Spleen (tissue), 7 donors: Measurements from ENCODE around the gene SENP3.

Source experiments
- POLR2A ChIP-seq, 3 donors: fragments of 450-650 bp; IDR thresholded peaks; one replicate each; pipeline ENCODE4 v1.5.1; 2017; ENCODE audit warnings: antibody characterized with exemption in 3 of 3, mild to moderate bottlenecking in 1 of 3
- POLR2AphosphoS5 ChIP-seq, 3 donors: sonication (generic); formaldehyde crosslinking; IDR thresholded peaks; one replicate each; pipeline ENCODE4 v1.5.1; 2017; ENCODE audit warnings: antibody characterized with exemption in 3 of 3
- TF ChIP-seq, protein P1 (sequence below), 11 experiments: fragments of 200-600 bp in 7 of 11; fragments of 450-650 bp in 4 of 11; sonication (generic) in 4 of 11; IDR thresholded peaks in 8 of 11; conservative IDR thresholded peaks in 3 of 11; 1 replicate in 7 of 11; 2 replicates in 4 of 11; pipeline versions ENCODE4 v1.4.0 to v1.8.0; 2016 to 2021; ENCODE audit warnings: antibody characterized with exemption in 11 of 11, inconsistent platforms in 4 of 11, mild to moderate bottlenecking in 1 of 11
- donor health status: DM: no; HTN: no; CAD: no; lungs with moderate emphysema.
- donor health status: DM: no; HTN: no; CAD: no.
- donor health status: DM: no; HTN: no; CAD: no.

DNA sequence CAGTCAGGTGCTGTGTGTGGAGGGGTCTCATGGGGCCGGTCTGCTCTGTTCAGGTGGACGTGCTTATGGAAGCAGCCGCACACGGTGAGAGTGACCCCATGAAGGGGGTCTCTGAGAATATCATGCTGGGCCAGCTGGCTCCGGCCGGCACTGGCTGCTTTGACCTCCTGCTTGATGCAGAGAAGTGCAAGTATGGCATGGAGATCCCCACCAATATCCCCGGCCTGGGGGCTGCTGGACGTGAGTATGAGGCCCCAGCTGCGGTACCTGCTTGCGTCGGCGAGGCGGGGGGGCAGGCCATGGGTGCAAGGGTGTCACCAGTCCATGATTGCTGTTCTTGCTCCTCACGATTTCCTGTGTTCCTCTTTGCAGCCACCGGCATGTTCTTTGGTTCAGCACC is 49.6 kb upstream of the SENP3 start:
- TF ChIP-seq, protein P1, sequence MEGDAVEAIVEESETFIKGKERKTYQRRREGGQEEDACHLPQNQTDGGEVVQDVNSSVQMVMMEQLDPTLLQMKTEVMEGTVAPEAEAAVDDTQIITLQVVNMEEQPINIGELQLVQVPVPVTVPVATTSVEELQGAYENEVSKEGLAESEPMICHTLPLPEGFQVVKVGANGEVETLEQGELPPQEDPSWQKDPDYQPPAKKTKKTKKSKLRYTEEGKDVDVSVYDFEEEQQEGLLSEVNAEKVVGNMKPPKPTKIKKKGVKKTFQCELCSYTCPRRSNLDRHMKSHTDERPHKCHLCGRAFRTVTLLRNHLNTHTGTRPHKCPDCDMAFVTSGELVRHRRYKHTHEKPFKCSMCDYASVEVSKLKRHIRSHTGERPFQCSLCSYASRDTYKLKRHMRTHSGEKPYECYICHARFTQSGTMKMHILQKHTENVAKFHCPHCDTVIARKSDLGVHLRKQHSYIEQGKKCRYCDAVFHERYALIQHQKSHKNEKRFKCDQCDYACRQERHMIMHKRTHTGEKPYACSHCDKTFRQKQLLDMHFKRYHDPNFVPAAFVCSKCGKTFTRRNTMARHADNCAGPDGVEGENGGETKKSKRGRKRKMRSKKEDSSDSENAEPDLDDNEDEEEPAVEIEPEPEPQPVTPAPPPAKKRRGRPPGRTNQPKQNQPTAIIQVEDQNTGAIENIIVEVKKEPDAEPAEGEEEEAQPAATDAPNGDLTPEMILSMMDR (IDR thresholded peaks at IDR 0.05 in 8 of 11, conservative IDR thresholded peaks at IDR 0.05 in 3 of 11), result no peak
- TF ChIP-seq POLR2A (IDR thresholded peaks at IDR 0.05) (no peak), POLR2AphosphoS5 (IDR thresholded peaks at IDR 0.05) (no peak)
